Activated CD8-positive, alpha-beta memory T cell treated with anti-CD3 and anti-CD28 coated beads, Interleukin-2, amount 50 U/mL, for 48 hours (primary cell): ENCODE data around the gene NFAM1.

ENCODE experiments used
- DNase-seq: peaks from one replicate; pipeline ENCODE4 v3.0.0-alpha.2; 2020

Gene NFAM1

GRCh38 chr22:42357634-42358296, 74.4 kb downstream of the NFAM1 start:
- no peak for DNase-seq

GRCh38 chr22:42357221-42357620, 75.0 kb downstream of the NFAM1 start:
- DNase-seq: no peak

GRCh38 chr22:42356533-42356932, 75.7 kb downstream of the NFAM1 start:
- no peak for DNase-seq

- DNase-seq: no peak
Observed at GRCh38 chr22:42353883-42354727, 78.1 kb downstream of the NFAM1 start.

- no peak for DNase-seq
Observed at GRCh38 chr22:42350373-42350772, 81.8 kb downstream of the NFAM1 start.

- DNase-seq: no peak
Observed at GRCh38 chr22:42347281-42347824, 84.8 kb downstream of the NFAM1 start.

GRCh38 chr22:42346722-42347121, 85.5 kb downstream of the NFAM1 start:
- DNase-seq: no peak

- DNase-seq: no peak
Observed at GRCh38 chr22:42345458-42345857, 86.7 kb downstream of the NFAM1 start.

GRCh38 chr22:42344361-42344905, 87.8 kb downstream of the NFAM1 start:
- no peak for DNase-seq

GRCh38 chr22:42343531-42344081, 88.6 kb downstream of the NFAM1 start:
- DNase-seq: no peak

GRCh38 chr22:42343121-42343454, 89.1 kb downstream of the NFAM1 start:
- no peak for DNase-seq

- DNase-seq: no peak
Observed at GRCh38 chr22:42342426-42343120, 89.6 kb downstream of the NFAM1 start.

GRCh38 chr22:42341779-42342178, 90.4 kb downstream of the NFAM1 start:
- no peak for DNase-seq

- DNase-seq: no peak
Observed at GRCh38 chr22:42340829-42341383, 91.3 kb downstream of the NFAM1 start.

GRCh38 chr22:42340150-42340549, 92.1 kb downstream of the NFAM1 start:
- DNase-seq: no peak

- no peak for DNase-seq
Observed at GRCh38 chr22:42338479-42338878, 93.7 kb downstream of the NFAM1 start.

GRCh38 chr22:42337356-42337755, 94.8 kb downstream of the NFAM1 start:
- no peak for DNase-seq

GRCh38 chr22:42336527-42337227, 95.5 kb downstream of the NFAM1 start:
- no peak for DNase-seq

GRCh38 chr22:42335839-42336378, 96.3 kb downstream of the NFAM1 start:
- no peak for DNase-seq

- no peak for DNase-seq
Observed at GRCh38 chr22:42334875-42335512, 97.2 kb downstream of the NFAM1 start.

- DNase-seq: no peak
Observed at GRCh38 chr22:42333544-42333943, 98.7 kb downstream of the NFAM1 start.
